B cell (primary cell): Measurements from ENCODE around the gene DOK5. TPM values are rescaled to one million over a fixed set of nuclear protein-coding genes. Genes with fewer than 3 reads are reported as not detected.

ENCODE experiments used
- ATAC-seq: fragments of 200-7000 bp; cut with Tn5 transposase; one replicate; pipeline ENCODE4 v1.10.0; 2021; ENCODE audit warnings: low read depth, mild to moderate bottlenecking, moderate number of reproducible peaks, moderate library complexity
- CTCF ChIA-PET: fragments of 350-600 bp; sonication (Branson Sonifier 250); formaldehyde crosslinking; loops from one replicate; lab custom pipeline; 2021; ENCODE audit warnings: antibody characterized with exemption, inconsistent platforms; lab: Charles Lee
- POLR2A ChIA-PET: fragments of 350-600 bp; sonication (Branson Sonifier 250); formaldehyde crosslinking; loops from one replicate; lab custom pipeline; 2021; ENCODE audit warnings: antibody characterized with exemption; lab: Charles Lee
- DNase-seq: peaks from one replicate; pipeline ENCODE4 v3.0.0; 2013
- H2AFZ ChIP-seq: 2 replicates; pipeline ENCODE4 v1.6.1; 2012; ENCODE audit warnings: mild to moderate bottlenecking, low read depth, low read length; ENCODE audit not compliant: insufficient read depth, poor library complexity, severe bottlenecking
- H3K27ac ChIP-seq, 2 donors: 1 replicate in 1 of 2; 2 replicates in 1 of 2; pipeline ENCODE4 v1.5.1; 2012 to 2013; ENCODE audit warnings: low read length in 2 of 2, mild to moderate bottlenecking in 2 of 2, moderate library complexity in 1 of 2
- H3K27me3 ChIP-seq, 4 experiments: fragments of 200-600 bp in 1 of 4; sonication (generic) in 1 of 4; replicated peaks in 1 of 4; 1 replicate in 2 of 4; 2 replicates in 2 of 4; pipeline versions ENCODE4 v1.6.1 to v1.7.0; 2013 to 2016; ENCODE audit warnings: low read length in 3 of 4, mild to moderate bottlenecking in 2 of 4, mixed read lengths in 1 of 4, moderate library complexity in 1 of 4; ENCODE audit not compliant: insufficient read depth in 4 of 4, control insufficient read depth in 3 of 4; ENCODE audit errors: control extremely low read depth in 1 of 4
- H3K36me3 ChIP-seq, 2 experiments: replicated peaks in 1 of 2; 1 replicate in 1 of 2; 2 replicates in 1 of 2; pipeline versions ENCODE4 v1.6.1 to v1.7.1; 2013; ENCODE audit warnings: low read length in 1 of 2; ENCODE audit not compliant: insufficient read depth in 2 of 2, control insufficient read depth in 1 of 2; ENCODE audit errors: control extremely low read depth in 1 of 2, extremely low read depth in 1 of 2
- H3K4me1 ChIP-seq, 2 donors: fragments of 200-600 bp in 1 of 2; sonication (generic) in 1 of 2; 1 replicate in 1 of 2; 2 replicates in 1 of 2; pipeline versions ENCODE4 v1.5.1 to v1.6.1; 2013 to 2017; ENCODE audit warnings: low read length in 2 of 2; ENCODE audit not compliant: control insufficient read depth in 2 of 2, insufficient read depth in 2 of 2
- H3K4me2 ChIP-seq: replicated peaks from 2 replicates; pipeline ENCODE3; 2012; ENCODE audit warnings: mild to moderate bottlenecking, low read depth, low read length; ENCODE audit not compliant: poor library complexity, severe bottlenecking
- H3K4me3 ChIP-seq, 5 experiments: fragments of 200-600 bp in 1 of 5; sonication (generic) in 1 of 5; 1 replicate in 3 of 5; 2 replicates in 2 of 5; pipeline versions ENCODE4 v1.5.1 to v1.7.0; 2011 to 2016; ENCODE audit warnings: low read length in 4 of 5, mild to moderate bottlenecking in 4 of 5, low read depth in 2 of 5, control low read depth in 1 of 5, moderate library complexity in 1 of 5; ENCODE audit not compliant: insufficient read depth in 1 of 5; ENCODE audit errors: control extremely low read depth in 1 of 5, extremely low read depth in 1 of 5
- H3K79me2 ChIP-seq: fragments of 200-600 bp; sonication (generic); one replicate; pipeline ENCODE4 v1.6.0; 2016; ENCODE audit warnings: low read length; ENCODE audit not compliant: control insufficient read depth, insufficient read depth
- H3K9ac ChIP-seq: fragments of 200-600 bp; sonication (generic); 2 replicates; pipeline ENCODE4 v1.6.1; 2017; ENCODE audit warnings: mild to moderate bottlenecking, low read length, moderate library complexity
- H3K9me3 ChIP-seq, 3 donors: one replicate each; pipeline versions ENCODE4 v1.6.1 to v1.7.1; 2013; ENCODE audit warnings: low read length in 2 of 3; ENCODE audit not compliant: control insufficient read depth in 2 of 3, insufficient read depth in 1 of 3; ENCODE audit errors: control extremely low read depth in 1 of 3
- H4K20me1 ChIP-seq: 2 replicates; pipeline ENCODE4 v1.6.0; 2012; ENCODE audit warnings: mild to moderate bottlenecking, low read length; ENCODE audit not compliant: insufficient read depth, control insufficient read depth, poor library complexity, severe bottlenecking
- H3K27ac Mint-ChIP-seq: one replicate; pipeline ENCODE4 v1.8.0; 2021; ENCODE audit warnings: mixed read lengths
- H3K27me3 Mint-ChIP-seq: one replicate; pipeline ENCODE4 v1.8.0; 2021; ENCODE audit warnings: mixed read lengths
- H3K4me1 Mint-ChIP-seq: one replicate; pipeline ENCODE4 v1.8.0; 2021; ENCODE audit warnings: mixed read lengths
- H3K4me3 Mint-ChIP-seq: one replicate; pipeline ENCODE4 v1.8.0; 2021; ENCODE audit warnings: mixed read lengths
- H3K9me3 Mint-ChIP-seq: one replicate; pipeline ENCODE4 v1.8.0; 2022; ENCODE audit warnings: mixed read lengths; ENCODE audit not compliant: insufficient read depth
- CTCF ChIP-seq: fragments of 200-600 bp; IDR thresholded peaks from one replicate; pipeline ENCODE4 v1.8.0; 2022; ENCODE audit warnings: antibody characterized with exemption, mild to moderate bottlenecking
- EZH2 ChIP-seq: IDR thresholded peaks from 2 replicates; pipeline ENCODE4 v1.6.1; 2012; ENCODE audit warnings: borderline replicate concordance, low read depth, mild to moderate bottlenecking, moderate library complexity, low read length; ENCODE audit not compliant: insufficient read depth, poor library complexity, severe bottlenecking
- WGBS: methylation state at CpG from one replicate; pipeline ENCODE4 v1.1.5; 2013; ENCODE audit warnings: missing lambda C conversion rate; ENCODE audit not compliant: insufficient coverage; 5-methylcytosine and 5-hydroxymethylcytosine counted together
- intact Hi-C: fragments of 100-400 bp; cut with micrococcal nuclease; formaldehyde crosslinking; loops from one replicate; pipeline ENCODE4 v1.10.0; 2022
- polyA plus RNA-seq: library from polyadenylated mRNA; depleted of rRNA; stranded (reverse); fragments of >200 nt; gene quantifications from 2 replicates; pipeline ENCODE4 v1.2.3, GENCODE V29; 2012
- total RNA-seq, 2 donors: library from RNA; stranded (reverse); fragments of 120-200 nt in 1 of 2; gene quantifications; 1 replicate in 1 of 2; 2 replicates in 1 of 2; pipeline versions ENCODE4 v1.2.3 to v1.2.4, GENCODE V29; 2013 to 2022

DOK5 gene
- total and polyA plus RNA-seq, 2 donors (not counting 1 experiment from before 2014, with no cell fraction given): not detected

GRCh38 chr20:54497931-54498718 is 22.7 kb downstream of the DOK5 start:
- intact Hi-C loops: no loop called here
- Mint-ChIP-seq H3K4me1 (no peaks in the 10 kb centered on the region), H3K27me3 (no peaks in the 10 kb centered on the region), H3K4me3 (no peak overlapping the region), H3K9me3 (no peaks in the 10 kb centered on the region), H3K27ac (no peak overlapping the region)
- H3K9ac ChIP-seq: no peak overlapping the region
- no peaks in the 10 kb centered on the region for H3K36me3 ChIP-seq
- ATAC-seq (no peak), DNase-seq (no peak)
- H3K4me3 ChIP-seq: no peak overlapping the region
- CTCF ChIA-PET: no interaction called here
- no peak for TF ChIP-seq CTCF
- TF ChIP-seq EZH2: no peak
- POLR2A ChIA-PET: no interaction called here
- no CpG with 5 or more reads among the region's 4 CpGs for WGBS
- H3K27me3 ChIP-seq: no peaks in the 10 kb centered on the region
- no peaks in the 10 kb centered on the region for H4K20me1 ChIP-seq
- no peaks in the 10 kb centered on the region for H3K4me1 ChIP-seq
- H3K4me2 ChIP-seq: no peak overlapping the region
- no peak overlapping the region for H3K27ac ChIP-seq
- H2AFZ ChIP-seq: no peak overlapping the region
- H3K79me2 ChIP-seq: no peaks in the 10 kb centered on the region
- no peaks in the 10 kb centered on the region for H3K9me3 ChIP-seq

- Mint-ChIP-seq H3K27ac (no peak overlapping the region), H3K4me3 (no peak overlapping the region), H3K27me3 (no peaks in the 10 kb centered on the region), H3K4me1 (no peaks in the 10 kb centered on the region), H3K9me3 (no peaks in the 10 kb centered on the region)
- H4K20me1 ChIP-seq: no peaks in the 10 kb centered on the region
- ATAC-seq (no peak), DNase-seq (no peak)
- ChIA-PET CTCF (no interaction called here), POLR2A (no interaction called here)
- no peak overlapping the region for H3K27ac ChIP-seq
- no peaks in the 10 kb centered on the region for H3K4me1 ChIP-seq
- no peaks in the 10 kb centered on the region for H3K27me3 ChIP-seq
- peaks cover 0 to 3% (median 0%) of the 10 kb centered on the region in 3 donors for H3K9me3 ChIP-seq
- no peak overlapping the region for H2AFZ ChIP-seq
- no peaks in the 10 kb centered on the region for H3K79me2 ChIP-seq
- no peaks in the 10 kb centered on the region for H3K36me3 ChIP-seq
- no peak overlapping the region for H3K4me2 ChIP-seq
- H3K9ac ChIP-seq: no peak overlapping the region
- H3K4me3 ChIP-seq: no peak overlapping the region
- intact Hi-C loops: no loop called here
- WGBS: no CpG with 5 or more reads among the region's 1 CpG
- TF ChIP-seq CTCF: no peak
- TF ChIP-seq EZH2: no peak
Measured at GRCh38 chr20:54499111-54499510, 23.7 kb downstream of the DOK5 start.
